HG03457 (cell line): ENCODE measurements around the gene TMEM125.

Source experiments
- ATAC-seq: cut with Tn5 transposase; IDR thresholded peaks from one replicate; pipeline ENCODE4 v1.9.1; 2021; ENCODE audit warnings: moderate number of reproducible peaks; ENCODE audit not compliant: unreplicated experiment

TMEM125 gene

GRCh38 chr1:43307458-43308158, 37.8 kb downstream of the TMEM125 start:
- ATAC-seq = no peak

GRCh38 chr1:43308635-43309404, 39.0 kb downstream of the TMEM125 start:
- no peak for ATAC-seq

DNA sequence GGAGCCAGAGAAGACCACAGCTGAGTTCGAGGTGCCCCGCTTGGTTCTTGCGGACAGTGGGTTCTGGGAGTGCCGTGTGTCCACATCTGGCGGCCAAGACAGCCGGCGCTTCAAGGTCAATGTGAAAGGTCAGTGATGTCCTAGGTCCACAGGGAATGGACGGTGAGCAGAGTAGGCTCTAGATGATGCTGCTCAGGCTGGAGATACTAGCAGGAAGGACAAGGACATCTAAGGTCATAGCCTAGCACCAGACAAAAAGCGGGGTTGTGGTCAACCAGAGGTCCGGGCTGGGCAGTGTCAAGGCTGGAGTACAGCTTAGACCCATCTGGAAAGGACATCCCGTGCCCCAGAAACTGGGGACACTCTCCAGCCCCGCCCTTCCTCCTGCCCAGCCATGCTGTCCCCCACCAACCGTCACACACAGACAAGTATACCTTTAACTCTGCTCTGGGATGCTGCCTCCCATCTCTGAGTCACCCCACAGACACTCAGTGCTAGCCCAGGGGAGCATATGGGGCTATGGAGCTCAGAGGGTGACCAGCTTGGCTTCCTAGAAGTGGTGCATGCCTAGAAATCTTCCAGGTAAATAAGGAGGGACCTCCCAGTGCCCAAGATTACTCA, 39.7 kb downstream of the TMEM125 start:
- ATAC-seq = no peak

DNA sequence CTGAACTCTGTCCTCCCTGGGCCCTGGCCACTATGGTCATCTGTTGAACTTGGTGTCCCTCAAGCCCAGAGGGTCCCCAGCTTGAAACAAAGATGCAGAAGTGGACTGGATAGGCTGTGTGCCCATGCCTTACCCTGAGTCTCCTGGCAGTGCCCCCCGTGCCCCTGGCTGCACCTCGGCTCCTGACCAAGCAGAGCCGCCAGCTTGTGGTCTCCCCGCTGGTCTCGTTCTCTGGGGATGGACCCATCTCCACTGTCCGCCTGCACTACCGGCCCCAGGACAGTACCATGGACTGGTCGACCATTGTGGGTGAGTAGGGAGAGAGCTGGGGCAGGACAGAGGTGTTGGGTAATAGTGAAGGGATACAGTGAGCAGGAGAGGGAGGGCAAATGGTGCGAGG, 41.7 kb downstream of the TMEM125 start:
- no peak for ATAC-seq

DNA sequence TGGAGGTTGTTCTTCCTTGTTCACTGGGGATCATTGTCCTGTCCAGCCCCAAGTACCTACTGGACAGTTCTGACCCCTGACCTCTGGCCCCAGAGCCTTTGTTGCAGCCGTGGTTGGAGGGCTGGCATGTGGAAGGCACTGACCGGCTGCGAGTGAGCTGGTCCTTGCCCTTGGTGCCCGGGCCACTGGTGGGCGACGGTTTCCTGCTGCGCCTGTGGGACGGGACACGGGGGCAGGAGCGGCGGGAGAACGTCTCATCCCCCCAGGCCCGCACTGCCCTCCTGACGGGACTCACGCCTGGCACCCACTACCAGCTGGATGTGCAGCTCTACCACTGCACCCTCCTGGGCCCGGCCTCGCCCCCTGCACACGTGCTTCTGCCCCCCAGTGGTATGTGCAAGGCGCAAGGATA, 42.4 kb downstream of the TMEM125 start:
- no peak for ATAC-seq

- ATAC-seq = no peak
Observed at GRCh38 chr1:43312663-43313515, 43.1 kb downstream of the TMEM125 start.

DNA sequence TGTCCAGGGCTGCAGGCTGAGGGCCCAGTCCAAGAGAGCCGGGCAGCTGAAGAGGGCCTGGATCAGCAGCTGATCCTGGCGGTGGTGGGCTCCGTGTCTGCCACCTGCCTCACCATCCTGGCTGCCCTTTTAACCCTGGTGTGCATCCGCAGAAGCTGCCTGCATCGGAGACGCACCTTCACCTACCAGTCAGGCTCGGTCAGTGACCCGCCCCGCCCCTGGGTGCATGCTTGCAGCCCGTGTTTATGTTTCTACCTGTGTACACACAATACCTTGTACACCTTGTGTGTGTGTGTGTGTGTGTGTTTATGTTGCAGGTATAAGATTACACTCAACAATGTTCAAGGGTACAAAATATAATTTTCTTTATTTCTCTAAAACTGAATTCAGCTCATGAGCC, 44.0 kb downstream of the TMEM125 start:
- no peak for ATAC-seq

DNA sequence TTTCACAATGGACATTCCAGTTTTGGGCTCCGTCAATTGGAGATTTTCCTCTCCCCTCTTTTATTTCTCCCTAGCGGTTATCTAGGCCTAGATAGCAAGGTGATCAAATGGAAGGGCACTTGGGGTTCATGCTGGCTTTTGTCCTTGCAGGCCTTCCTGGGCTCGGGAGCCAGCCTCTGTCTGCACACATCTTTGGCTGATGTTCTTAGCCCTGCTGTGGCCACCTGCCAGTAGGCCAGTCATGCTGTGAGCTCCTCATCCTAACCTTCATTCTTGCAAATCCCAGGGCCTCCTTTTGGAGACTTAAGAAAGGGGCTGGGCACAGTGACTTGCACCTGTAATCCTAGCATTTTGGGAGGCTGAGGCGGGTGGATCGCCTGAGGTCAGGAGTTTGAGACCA, 44.5 kb downstream of the TMEM125 start:
- no peak for ATAC-seq

- no peak for ATAC-seq
Observed at GRCh38 chr1:43315481-43315880, 45.7 kb downstream of the TMEM125 start.

DNA sequence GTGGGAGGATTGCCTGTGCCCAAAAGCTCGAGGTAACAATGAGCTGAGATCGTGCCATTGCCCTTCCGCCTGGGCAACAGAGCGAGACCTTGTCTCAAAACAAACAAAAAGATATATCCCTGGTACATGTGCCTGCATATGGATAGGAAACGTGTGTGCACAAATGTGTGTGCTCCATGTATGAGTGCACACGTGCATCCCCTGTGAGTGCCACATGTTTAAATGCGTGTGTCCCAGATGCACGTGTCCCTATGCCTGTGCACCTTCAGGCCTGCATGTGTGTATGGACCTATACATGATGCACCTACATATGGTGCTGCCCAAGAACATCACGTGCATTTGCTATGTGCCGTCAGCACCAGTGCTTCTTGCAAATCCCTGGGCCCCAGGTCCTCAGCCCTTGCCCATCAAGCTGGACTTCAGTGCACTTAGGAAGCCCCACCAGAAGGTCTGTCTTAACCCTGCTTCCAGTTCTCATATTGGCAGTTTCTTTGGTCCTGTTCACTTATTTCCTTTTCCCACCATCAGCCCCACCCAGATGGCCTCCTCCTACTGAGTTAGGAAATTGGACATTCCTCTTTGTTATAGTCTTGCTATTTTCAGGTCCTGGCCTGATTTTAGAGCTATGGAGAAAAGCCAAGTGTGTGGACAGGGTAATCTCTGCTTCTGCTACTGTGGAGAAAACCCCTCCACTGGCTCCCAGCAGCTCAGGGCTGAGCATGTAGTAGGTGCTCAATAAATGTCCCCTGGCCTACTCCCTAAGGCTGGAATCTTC, 46.4 kb downstream of the TMEM125 start:
- ATAC-seq = no peak

DNA sequence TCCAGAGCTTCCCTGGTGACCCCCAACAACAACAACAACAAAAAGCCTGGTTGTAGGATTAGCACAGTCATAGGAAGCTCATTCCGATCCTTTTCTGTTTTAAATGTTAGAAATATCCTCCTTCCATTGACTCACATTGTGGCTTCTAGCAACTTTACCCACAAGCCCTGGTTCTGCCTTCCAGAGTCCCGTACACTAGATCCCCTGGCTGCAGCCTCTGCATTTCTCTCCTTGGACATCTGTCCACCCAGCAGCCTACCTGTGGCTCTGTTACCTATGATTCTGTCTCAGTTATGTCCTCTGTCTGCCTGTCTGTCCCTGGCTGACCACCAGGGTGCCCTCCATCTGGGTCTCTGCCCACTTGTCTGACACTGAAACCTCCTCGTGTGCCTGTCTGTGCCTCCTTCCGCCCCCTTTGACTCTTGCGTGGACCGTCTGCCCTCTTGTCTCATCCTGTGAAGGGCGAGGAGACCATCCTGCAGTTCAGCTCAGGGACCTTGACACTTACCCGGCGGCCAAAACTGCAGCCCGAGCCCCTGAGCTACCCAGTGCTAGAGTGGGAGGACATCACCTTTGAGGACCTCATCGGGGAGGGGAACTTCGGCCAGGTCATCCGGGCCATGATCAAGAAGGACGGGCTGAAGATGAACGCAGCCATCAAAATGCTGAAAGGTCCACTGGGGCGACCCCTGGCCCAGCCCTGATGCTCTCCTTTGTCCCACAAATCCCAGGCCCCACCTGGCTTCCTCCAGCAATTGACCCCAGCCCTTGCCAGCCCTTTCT, 47.1 kb downstream of the TMEM125 start:
- no peak for ATAC-seq

DNA sequence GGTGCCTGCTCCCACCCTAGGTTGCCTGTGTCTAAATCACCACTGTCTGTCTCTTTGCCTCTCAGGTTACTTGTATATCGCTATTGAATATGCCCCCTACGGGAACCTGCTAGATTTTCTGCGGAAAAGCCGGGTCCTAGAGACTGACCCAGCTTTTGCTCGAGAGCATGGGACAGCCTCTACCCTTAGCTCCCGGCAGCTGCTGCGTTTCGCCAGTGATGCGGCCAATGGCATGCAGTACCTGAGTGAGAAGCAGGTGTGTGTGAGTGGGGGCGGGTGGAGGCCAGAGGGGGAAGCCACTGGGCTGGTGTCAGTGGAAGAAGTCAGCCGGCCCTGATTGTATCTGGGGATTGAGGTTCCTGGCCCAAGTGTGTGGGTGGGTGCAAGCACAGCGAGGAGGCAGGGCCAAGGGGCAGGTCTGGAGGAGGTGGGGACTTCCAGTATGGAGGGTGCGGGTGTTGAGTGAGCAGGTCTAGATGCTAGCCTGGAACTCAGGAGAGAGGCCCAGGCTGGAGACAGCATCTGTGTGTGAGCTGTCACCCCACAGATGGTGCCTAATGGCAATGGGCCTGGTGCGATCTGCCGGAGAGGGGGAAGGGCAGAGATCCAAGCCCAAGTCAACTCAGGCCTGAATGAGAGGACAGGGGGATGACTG, 48.2 kb downstream of the TMEM125 start:
- ATAC-seq = no peak

DNA sequence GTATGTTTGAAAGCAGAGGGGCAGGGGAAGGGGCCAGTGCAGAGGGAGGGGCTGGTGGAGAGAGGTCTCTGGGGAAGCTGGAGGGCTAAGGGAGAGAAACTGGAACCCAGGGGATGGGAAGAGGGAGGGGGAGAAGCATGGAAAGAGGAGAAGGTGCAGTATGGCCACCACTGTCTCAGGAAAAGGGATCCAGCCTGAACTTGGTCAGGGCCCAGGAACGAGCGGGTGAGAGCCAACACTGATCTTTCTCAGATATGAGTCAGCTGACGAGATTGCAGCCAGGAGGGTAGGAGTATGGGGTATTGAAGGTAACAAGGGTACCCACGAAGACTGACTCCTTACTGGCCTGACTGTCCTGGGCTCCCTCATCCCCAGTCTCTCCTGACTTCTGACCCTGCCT, 49.0 kb downstream of the TMEM125 start:
- ATAC-seq = no peak

- no peak for ATAC-seq
Observed at GRCh38 chr1:43319288-43319687, 49.5 kb downstream of the TMEM125 start.

DNA sequence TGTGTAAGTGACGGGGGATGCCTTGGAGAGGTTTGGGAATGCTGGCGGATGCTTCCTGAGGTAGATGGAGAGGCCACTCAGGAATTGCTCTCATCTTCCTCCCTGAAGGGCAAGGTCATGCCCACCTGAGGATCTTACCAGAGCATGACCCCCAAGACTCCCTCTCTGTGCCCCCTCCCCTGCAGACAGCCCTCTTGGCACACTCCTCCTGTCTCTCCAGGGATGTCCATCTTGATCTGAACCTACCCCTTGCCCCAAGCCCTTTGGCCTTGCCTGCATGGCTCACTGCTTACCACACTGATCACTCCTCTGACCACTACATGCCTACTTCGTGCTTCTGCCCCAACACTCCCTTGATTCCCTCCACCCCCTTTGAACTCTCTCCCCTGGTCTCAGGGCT, 50.0 kb downstream of the TMEM125 start:
- no peak for ATAC-seq

GRCh38 chr1:43321331-43321891, 51.6 kb downstream of the TMEM125 start:
- ATAC-seq = no peak

GRCh38 chr1:43322506-43322905, 52.7 kb downstream of the TMEM125 start:
- no peak for ATAC-seq
